HG03460 (cell line): ENCODE results near the gene CYBC1.
"Not testable (repeated sequence)": the region's sequence is repeated elsewhere in the genome, so short reads cannot be mapped to it uniquely, and the experiment has no call there.

ENCODE experiments used
- ATAC-seq: cut with Tn5 transposase; IDR thresholded peaks from one replicate; pipeline ENCODE4 v1.9.1; 2021; ENCODE audit not compliant: unreplicated experiment

CYBC1 gene

GRCh38 chr17:82435601-82436583 lies 14.7 kb downstream of the CYBC1 start:
- ATAC-seq, result no peak

- ATAC-seq, result no peak
Measured at GRCh38 chr17:82435103-82435502, 15.4 kb downstream of the CYBC1 start.

- ATAC-seq, result no peak
Measured at GRCh38 chr17:82434216-82434565, 16.4 kb downstream of the CYBC1 start.

- no peak for ATAC-seq
Measured at GRCh38 chr17:82433560-82434215, 16.9 kb downstream of the CYBC1 start.

- ATAC-seq, result no peak
Measured at GRCh38 chr17:82432017-82432416, 18.5 kb downstream of the CYBC1 start.

- ATAC-seq, result no peak
Measured at GRCh38 chr17:82429824-82430223, 20.7 kb downstream of the CYBC1 start.

- no peak for ATAC-seq
Measured at GRCh38 chr17:82428546-82428945, 22.0 kb downstream of the CYBC1 start.

GRCh38 chr17:82424863-82425159 lies 25.7 kb downstream of the CYBC1 start:
- no peak for ATAC-seq

- no peak for ATAC-seq
Measured at GRCh38 chr17:82424001-82424862, 26.3 kb downstream of the CYBC1 start.

- ATAC-seq, result no peak
Measured at GRCh38 chr17:82419540-82419939, 31.0 kb downstream of the CYBC1 start.

GRCh38 chr17:82418001-82418986 lies 32.3 kb downstream of the CYBC1 start, which contains the start of the genes HEXD and OGFOD3:
Gene HEXD (plus strand): TSS chr17:82418347. CDS start chr17:82419800, 1,453 bp downstream.
Gene OGFOD3 (minus strand): TSS chr17:82418586. CDS start chr17:82418485, 101 bp downstream.
- peak; percentile 78 for ATAC-seq

GRCh38 chr17:82416771-82417170 lies 33.8 kb downstream of the CYBC1 start:
- no peak for ATAC-seq

GRCh38 chr17:82416264-82416663 lies 34.3 kb downstream of the CYBC1 start:
- ATAC-seq, result no peak

- no peak for ATAC-seq
Measured at GRCh38 chr17:82415786-82416185, 34.8 kb downstream of the CYBC1 start.

- no peak for ATAC-seq
Measured at GRCh38 chr17:82415336-82415735, 35.2 kb downstream of the CYBC1 start.

GRCh38 chr17:82414548-82415281 lies 35.8 kb downstream of the CYBC1 start:
- no peak for ATAC-seq

- no peak for ATAC-seq
Measured at GRCh38 chr17:82412535-82413520, 37.7 kb downstream of the CYBC1 start.

GRCh38 chr17:82412081-82412480 lies 38.5 kb downstream of the CYBC1 start:
- not testable (repeated sequence) for ATAC-seq
